Loucy (cell line): ENCODE measurements around the gene BPIFB2.

Source experiments
- EZH2phosphoT487 ChIP-seq: fragments of 200-600 bp; IDR thresholded peaks from 2 replicates; pipeline ENCODE4 v1.6.1; 2018; ENCODE audit warnings: antibody characterized with exemption, mild to moderate bottlenecking, moderate library complexity, borderline replicate concordance
- TF ChIP-seq, protein P1 (sequence below): fragments of 200-600 bp; sonication (generic); conservative IDR thresholded peaks from 2 replicates; pipeline ENCODE4 v1.5.1; 2014; ENCODE audit warnings: mild to moderate bottlenecking, antibody characterized with exemption, low read length

- TF ChIP-seq, protein P1, sequence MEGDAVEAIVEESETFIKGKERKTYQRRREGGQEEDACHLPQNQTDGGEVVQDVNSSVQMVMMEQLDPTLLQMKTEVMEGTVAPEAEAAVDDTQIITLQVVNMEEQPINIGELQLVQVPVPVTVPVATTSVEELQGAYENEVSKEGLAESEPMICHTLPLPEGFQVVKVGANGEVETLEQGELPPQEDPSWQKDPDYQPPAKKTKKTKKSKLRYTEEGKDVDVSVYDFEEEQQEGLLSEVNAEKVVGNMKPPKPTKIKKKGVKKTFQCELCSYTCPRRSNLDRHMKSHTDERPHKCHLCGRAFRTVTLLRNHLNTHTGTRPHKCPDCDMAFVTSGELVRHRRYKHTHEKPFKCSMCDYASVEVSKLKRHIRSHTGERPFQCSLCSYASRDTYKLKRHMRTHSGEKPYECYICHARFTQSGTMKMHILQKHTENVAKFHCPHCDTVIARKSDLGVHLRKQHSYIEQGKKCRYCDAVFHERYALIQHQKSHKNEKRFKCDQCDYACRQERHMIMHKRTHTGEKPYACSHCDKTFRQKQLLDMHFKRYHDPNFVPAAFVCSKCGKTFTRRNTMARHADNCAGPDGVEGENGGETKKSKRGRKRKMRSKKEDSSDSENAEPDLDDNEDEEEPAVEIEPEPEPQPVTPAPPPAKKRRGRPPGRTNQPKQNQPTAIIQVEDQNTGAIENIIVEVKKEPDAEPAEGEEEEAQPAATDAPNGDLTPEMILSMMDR = no peak
- TF ChIP-seq EZH2phosphoT487 = no peak
These were observed 13.0 kb downstream of the BPIFB2 start for GRCh38 chr20:33020278-33021161.
